ENCODE results near the gene CD248.

DNA sequence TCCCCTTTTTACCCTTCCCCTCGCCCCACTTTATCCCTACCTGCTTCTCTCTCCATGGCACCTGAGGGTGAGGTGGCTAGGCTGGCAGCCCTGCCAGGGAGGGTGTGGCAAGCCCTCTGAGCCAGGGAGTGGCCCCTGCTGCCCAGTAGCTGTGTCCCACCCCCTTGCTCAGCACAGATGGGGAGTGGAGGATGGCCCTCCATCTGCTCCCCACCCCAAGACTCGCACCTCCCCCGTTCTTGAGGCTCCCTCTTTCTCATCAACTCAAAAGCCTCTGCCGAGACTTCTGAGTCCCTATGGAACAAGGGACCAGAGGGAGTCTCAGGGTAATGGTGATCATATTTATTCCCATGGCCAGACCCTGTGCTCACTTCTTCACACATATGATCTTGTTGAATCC, 23.5 kb downstream of the CD248 start:
- no peak for TF ChIP-seq POLR2AphosphoS5 (IDR thresholded peaks at IDR 0.05; ENCODE audit: low read depth)
- TF ChIP-seq EZH2phosphoT487 (IDR thresholded peaks at IDR 0.05; ENCODE audit: unreplicated experiment) = no peak
